K562 (cell line): Measurements from ENCODE around the gene C1orf174. TPM values are rescaled to one million over a fixed set of nuclear protein-coding genes. Genes with fewer than 3 reads are reported as not detected.

Experiments used
- DACH1 ChIP-seq: fragments of 450-650 bp; IDR thresholded peaks from 2 replicates; pipeline ENCODE4 v1.6.1; 2018; ENCODE audit not compliant: partially characterized antibody
- DIDO1 ChIP-seq: fragments of 450-650 bp; IDR thresholded peaks from 2 replicates; pipeline ENCODE4 v1.6.1; 2016; ENCODE audit warnings: low read depth, missing biosample characterization, missing genetic modification characterization
- MCM7 ChIP-seq, 2 experiments: fragments of 450-650 bp; IDR thresholded peaks; 2 replicates each; pipeline ENCODE4 v1.6.1; 2016 to 2018
- POLR2H ChIP-seq: IDR thresholded peaks from 2 replicates; pipeline ENCODE4 v1.6.1; 2016; ENCODE audit warnings: missing genetic modification characterization, low read depth, mild to moderate bottlenecking, control low read depth, missing compliant biosample characterization, moderate library complexity
- RUNX1 ChIP-seq: sonication (generic); IDR thresholded peaks from 2 replicates; pipeline ENCODE4 v1.6.1; 2016; ENCODE audit warnings: antibody characterized with exemption, low read depth
- SMARCA5 ChIP-seq: fragments of 450-650 bp; IDR thresholded peaks from 2 replicates; pipeline ENCODE4 v1.6.1; 2016
- TBP ChIP-seq: optimal IDR thresholded peaks from 2 replicates; pipeline ENCODE3; 2011; ENCODE audit warnings: low read depth, low read length, improper control_type of control experiment
- polyA plus RNA-seq, 8 experiments: library from polyadenylated mRNA; depleted of rRNA in 4 of 8; stranded (reverse) in 5 of 8; unstranded in 3 of 8; fragments of >200 nt; fragmentation: Nextera tagmentation in 2 of 8; fragmentation: Illumina TruSeq in 1 of 8; extraction: Ambion mirVana in 2 of 8; extraction: Trizol in 1 of 8; gene quantifications; 2 replicates each; pipeline versions ENCODE4 v1.2.1 to v1.2.3, GENCODE V29; 2011 to 2014; ENCODE audit warnings: inconsistent platforms in 1 of 8, missing spikeins in 1 of 8
- total RNA-seq, 7 experiments: library from RNA; depleted of rRNA in 6 of 7; stranded (reverse); fragments of >200 nt in 6 of 7; fragmentation: Illumina TruSeq in 2 of 7; extraction: Trizol in 2 of 7; gene quantifications; 2 replicates each; pipeline versions ENCODE4 v1.2.1 to v1.2.3, GENCODE V29; 2011 to 2021; ENCODE audit warnings: low replicate concordance in 1 of 7
- TF ChIP-seq, protein P1 (sequence below), 2 experiments: fragments of 450-650 bp in 1 of 2; IDR thresholded peaks; 2 replicates each; pipeline ENCODE4 v1.6.1; 2011 to 2017; ENCODE audit warnings: low read depth in 2 of 2, antibody characterized with exemption in 1 of 2, borderline replicate concordance in 1 of 2, low read length in 1 of 2, mild to moderate bottlenecking in 1 of 2, mixed read lengths in 1 of 2; ENCODE audit not compliant: control insufficient read depth in 1 of 2
- TF ChIP-seq, protein P2 (sequence below), 2 experiments: fragments of 200-800 bp in 1 of 2; sonication (Bioruptor generic) in 1 of 2; sonication (generic) in 1 of 2; formaldehyde crosslinking in 1 of 2; IDR thresholded peaks in 1 of 2; conservative IDR thresholded peaks in 1 of 2; 2 replicates each; pipeline versions ENCODE4 v1.5.0 to v1.6.1; 2016 to 2020; ENCODE audit warnings: missing compliant biosample characterization in 1 of 2, missing genetic modification characterization in 1 of 2, missing genetic modification reagents in 1 of 2
- TF ChIP-seq, protein P3 (sequence below): fragments of 250-450 bp; sonication (Bioruptor Pico); IDR thresholded peaks from 2 replicates; pipeline ENCODE4 v1.8.0; 2021; ENCODE audit warnings: moderate library complexity, mild to moderate bottlenecking, inconsistent platforms
- TF ChIP-seq, protein P4 (sequence below): fragments of 450-650 bp; IDR thresholded peaks from 2 replicates; pipeline ENCODE4 v1.6.1; 2016; ENCODE audit warnings: mild to moderate bottlenecking, moderate library complexity

The C1orf174 gene
- total and polyA plus RNA-seq, 9 of the 15 experiments (the other 6 are each of a cell fraction or from before 2014, with no cell fraction given): 38.5 to 64.9 (median 45.4) TPM

DNA sequence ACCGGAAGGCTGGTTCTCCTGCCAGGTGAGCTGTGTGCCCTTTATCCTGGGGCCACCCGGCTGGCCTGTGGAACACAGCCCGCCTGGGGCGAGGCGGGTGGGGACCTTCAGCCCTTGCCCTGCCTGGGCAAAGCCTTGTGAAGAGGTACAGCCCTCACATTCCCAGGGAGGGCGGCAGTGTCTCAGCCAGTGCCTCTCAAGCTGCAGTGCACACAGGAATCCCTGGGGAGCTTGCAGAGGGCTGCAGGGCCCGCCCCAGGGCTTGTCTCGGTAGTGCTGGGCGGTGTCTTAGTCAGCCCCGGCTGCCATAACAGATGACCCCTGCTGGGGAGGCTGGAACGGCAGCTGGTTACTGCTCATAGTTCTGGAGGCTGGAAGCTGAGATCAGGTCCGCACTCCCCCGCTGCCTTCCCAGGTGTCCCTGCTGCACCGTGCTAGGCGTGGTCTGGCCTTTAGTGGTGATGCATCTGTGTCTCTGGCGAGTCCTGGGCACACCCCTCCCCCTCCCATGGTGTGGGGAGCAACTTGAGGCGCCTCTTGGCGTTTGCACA, 30.2 kb downstream of the C1orf174 start (continued):
- TF ChIP-seq, protein P1, sequence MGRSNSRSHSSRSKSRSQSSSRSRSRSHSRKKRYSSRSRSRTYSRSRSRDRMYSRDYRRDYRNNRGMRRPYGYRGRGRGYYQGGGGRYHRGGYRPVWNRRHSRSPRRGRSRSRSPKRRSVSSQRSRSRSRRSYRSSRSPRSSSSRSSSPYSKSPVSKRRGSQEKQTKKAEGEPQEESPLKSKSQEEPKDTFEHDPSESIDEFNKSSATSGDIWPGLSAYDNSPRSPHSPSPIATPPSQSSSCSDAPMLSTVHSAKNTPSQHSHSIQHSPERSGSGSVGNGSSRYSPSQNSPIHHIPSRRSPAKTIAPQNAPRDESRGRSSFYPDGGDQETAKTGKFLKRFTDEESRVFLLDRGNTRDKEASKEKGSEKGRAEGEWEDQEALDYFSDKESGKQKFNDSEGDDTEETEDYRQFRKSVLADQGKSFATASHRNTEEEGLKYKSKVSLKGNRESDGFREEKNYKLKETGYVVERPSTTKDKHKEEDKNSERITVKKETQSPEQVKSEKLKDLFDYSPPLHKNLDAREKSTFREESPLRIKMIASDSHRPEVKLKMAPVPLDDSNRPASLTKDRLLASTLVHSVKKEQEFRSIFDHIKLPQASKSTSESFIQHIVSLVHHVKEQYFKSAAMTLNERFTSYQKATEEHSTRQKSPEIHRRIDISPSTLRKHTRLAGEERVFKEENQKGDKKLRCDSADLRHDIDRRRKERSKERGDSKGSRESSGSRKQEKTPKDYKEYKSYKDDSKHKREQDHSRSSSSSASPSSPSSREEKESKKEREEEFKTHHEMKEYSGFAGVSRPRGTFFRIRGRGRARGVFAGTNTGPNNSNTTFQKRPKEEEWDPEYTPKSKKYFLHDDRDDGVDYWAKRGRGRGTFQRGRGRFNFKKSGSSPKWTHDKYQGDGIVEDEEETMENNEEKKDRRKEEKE (IDR thresholded peaks at IDR 0.05; ENCODE audit: borderline replicate concordance in 1 of 2, control insufficient read depth in 1 of 2, low read depth in 2 of 2, low read length in 1 of 2): no peak
- TF ChIP-seq POLR2H (tag) (no peak), DIDO1 (tag) (no peak), DACH1 (no peak), RUNX1 (no peak), MCM7 (IDR thresholded peaks at IDR 0.05) (no peak), SMARCA5 (no peak), TBP (no peak)
- TF ChIP-seq, protein P2, sequence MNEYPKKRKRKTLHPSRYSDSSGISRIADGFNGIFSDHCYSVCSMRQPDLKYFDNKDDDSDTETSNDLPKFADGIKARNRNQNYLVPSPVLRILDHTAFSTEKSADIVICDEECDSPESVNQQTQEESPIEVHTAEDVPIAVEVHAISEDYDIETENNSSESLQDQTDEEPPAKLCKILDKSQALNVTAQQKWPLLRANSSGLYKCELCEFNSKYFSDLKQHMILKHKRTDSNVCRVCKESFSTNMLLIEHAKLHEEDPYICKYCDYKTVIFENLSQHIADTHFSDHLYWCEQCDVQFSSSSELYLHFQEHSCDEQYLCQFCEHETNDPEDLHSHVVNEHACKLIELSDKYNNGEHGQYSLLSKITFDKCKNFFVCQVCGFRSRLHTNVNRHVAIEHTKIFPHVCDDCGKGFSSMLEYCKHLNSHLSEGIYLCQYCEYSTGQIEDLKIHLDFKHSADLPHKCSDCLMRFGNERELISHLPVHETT (CRISPR knock-in tag; conservative IDR thresholded peaks at IDR 0.05 in 1 of 2, IDR thresholded peaks at IDR 0.05 in 1 of 2): no peak
- TF ChIP-seq, protein P3, sequence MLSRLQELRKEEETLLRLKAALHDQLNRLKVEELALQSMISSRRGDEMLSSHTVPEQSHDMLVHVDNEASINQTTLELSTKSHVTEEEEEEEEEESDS (CRISPR knock-in tag): no peak
- TF ChIP-seq, protein P4, sequence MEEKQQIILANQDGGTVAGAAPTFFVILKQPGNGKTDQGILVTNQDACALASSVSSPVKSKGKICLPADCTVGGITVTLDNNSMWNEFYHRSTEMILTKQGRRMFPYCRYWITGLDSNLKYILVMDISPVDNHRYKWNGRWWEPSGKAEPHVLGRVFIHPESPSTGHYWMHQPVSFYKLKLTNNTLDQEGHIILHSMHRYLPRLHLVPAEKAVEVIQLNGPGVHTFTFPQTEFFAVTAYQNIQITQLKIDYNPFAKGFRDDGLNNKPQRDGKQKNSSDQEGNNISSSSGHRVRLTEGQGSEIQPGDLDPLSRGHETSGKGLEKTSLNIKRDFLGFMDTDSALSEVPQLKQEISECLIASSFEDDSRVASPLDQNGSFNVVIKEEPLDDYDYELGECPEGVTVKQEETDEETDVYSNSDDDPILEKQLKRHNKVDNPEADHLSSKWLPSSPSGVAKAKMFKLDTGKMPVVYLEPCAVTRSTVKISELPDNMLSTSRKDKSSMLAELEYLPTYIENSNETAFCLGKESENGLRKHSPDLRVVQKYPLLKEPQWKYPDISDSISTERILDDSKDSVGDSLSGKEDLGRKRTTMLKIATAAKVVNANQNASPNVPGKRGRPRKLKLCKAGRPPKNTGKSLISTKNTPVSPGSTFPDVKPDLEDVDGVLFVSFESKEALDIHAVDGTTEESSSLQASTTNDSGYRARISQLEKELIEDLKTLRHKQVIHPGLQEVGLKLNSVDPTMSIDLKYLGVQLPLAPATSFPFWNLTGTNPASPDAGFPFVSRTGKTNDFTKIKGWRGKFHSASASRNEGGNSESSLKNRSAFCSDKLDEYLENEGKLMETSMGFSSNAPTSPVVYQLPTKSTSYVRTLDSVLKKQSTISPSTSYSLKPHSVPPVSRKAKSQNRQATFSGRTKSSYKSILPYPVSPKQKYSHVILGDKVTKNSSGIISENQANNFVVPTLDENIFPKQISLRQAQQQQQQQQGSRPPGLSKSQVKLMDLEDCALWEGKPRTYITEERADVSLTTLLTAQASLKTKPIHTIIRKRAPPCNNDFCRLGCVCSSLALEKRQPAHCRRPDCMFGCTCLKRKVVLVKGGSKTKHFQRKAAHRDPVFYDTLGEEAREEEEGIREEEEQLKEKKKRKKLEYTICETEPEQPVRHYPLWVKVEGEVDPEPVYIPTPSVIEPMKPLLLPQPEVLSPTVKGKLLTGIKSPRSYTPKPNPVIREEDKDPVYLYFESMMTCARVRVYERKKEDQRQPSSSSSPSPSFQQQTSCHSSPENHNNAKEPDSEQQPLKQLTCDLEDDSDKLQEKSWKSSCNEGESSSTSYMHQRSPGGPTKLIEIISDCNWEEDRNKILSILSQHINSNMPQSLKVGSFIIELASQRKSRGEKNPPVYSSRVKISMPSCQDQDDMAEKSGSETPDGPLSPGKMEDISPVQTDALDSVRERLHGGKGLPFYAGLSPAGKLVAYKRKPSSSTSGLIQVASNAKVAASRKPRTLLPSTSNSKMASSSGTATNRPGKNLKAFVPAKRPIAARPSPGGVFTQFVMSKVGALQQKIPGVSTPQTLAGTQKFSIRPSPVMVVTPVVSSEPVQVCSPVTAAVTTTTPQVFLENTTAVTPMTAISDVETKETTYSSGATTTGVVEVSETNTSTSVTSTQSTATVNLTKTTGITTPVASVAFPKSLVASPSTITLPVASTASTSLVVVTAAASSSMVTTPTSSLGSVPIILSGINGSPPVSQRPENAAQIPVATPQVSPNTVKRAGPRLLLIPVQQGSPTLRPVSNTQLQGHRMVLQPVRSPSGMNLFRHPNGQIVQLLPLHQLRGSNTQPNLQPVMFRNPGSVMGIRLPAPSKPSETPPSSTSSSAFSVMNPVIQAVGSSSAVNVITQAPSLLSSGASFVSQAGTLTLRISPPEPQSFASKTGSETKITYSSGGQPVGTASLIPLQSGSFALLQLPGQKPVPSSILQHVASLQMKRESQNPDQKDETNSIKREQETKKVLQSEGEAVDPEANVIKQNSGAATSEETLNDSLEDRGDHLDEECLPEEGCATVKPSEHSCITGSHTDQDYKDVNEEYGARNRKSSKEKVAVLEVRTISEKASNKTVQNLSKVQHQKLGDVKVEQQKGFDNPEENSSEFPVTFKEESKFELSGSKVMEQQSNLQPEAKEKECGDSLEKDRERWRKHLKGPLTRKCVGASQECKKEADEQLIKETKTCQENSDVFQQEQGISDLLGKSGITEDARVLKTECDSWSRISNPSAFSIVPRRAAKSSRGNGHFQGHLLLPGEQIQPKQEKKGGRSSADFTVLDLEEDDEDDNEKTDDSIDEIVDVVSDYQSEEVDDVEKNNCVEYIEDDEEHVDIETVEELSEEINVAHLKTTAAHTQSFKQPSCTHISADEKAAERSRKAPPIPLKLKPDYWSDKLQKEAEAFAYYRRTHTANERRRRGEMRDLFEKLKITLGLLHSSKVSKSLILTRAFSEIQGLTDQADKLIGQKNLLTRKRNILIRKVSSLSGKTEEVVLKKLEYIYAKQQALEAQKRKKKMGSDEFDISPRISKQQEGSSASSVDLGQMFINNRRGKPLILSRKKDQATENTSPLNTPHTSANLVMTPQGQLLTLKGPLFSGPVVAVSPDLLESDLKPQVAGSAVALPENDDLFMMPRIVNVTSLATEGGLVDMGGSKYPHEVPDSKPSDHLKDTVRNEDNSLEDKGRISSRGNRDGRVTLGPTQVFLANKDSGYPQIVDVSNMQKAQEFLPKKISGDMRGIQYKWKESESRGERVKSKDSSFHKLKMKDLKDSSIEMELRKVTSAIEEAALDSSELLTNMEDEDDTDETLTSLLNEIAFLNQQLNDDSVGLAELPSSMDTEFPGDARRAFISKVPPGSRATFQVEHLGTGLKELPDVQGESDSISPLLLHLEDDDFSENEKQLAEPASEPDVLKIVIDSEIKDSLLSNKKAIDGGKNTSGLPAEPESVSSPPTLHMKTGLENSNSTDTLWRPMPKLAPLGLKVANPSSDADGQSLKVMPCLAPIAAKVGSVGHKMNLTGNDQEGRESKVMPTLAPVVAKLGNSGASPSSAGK: no peak
